GM13976 (cell line): ENCODE measurements around the gene MBP.

Source experiments
- DNase-seq: peaks from one replicate; pipeline ENCODE4 v3.0.0; 2012; ENCODE audit warnings: low spot score
- CTCF ChIP-seq: IDR thresholded peaks from 2 replicates; pipeline ENCODE4 v1.5.1; 2012; ENCODE audit warnings: borderline replicate concordance, mild to moderate bottlenecking; ENCODE audit not compliant: insufficient read depth; ENCODE audit errors: extremely low read depth, missing control alignments, control extremely low read depth
- in situ Hi-C: fragments of 300-500 bp; cut with MboI; formaldehyde crosslinking; loops from one replicate; pipeline ENCODE4 v1.12.0; 2022; ENCODE audit warnings: low sequenced_read_pairs, mixed read lengths, inconsistent platforms; ENCODE audit not compliant: unreplicated experiment

MBP gene

GRCh38 chr18:76962851-76963250, 169.7 kb downstream of the MBP start:
- DNase-seq = no peak
- TF ChIP-seq CTCF = no peak
- in situ Hi-C loops = no loop called here

- TF ChIP-seq CTCF = no peak
- in situ Hi-C loops = no loop called here
These were observed 172.0 kb downstream of the MBP start for GRCh38 chr18:76960528-76961035.

GRCh38 chr18:76959605-76960004, 173.0 kb downstream of the MBP start:
- DNase-seq = no peak
- in situ Hi-C loops = no loop called here
- TF ChIP-seq CTCF = no peak

More at GRCh38 chr18:76960528-76961035, 172.0 kb downstream of the MBP start:
- DNase-seq = no peak

GRCh38 chr18:76958692-76959341, 173.8 kb downstream of the MBP start:
- TF ChIP-seq CTCF = no peak
- in situ Hi-C loops = no loop called here
- DNase-seq = no peak

GRCh38 chr18:76957384-76958355, 174.9 kb downstream of the MBP start:
- no peak for TF ChIP-seq CTCF
- in situ Hi-C loops = no loop called here
- DNase-seq = no peak

GRCh38 chr18:76956648-76957047, 175.9 kb downstream of the MBP start:
- in situ Hi-C loops = no loop called here
- no peak for DNase-seq
- TF ChIP-seq CTCF = no peak
